Measurements from ENCODE around the gene DIDO1. TPM values are rescaled to one million over a fixed set of nuclear protein-coding genes. Genes with fewer than 3 reads are reported as not detected.

The DIDO1 gene
- total RNA-seq, 1 experiment from 2014 or later = 85.9 TPM

GRCh38 chr20:62885046-62885895 is 41.0 kb downstream of the DIDO1 start:
- Histone ChIP-seq H4K20me1 (ENCODE audit: control insufficient read depth, insufficient read depth, insufficient read length) (no peaks in the 10 kb centered on the region), H3K27ac (ENCODE audit: insufficient read length, low read depth, low read length) (no peak overlapping the region)

More at GRCh38 chr20:62885046-62885895, 41.0 kb downstream of the DIDO1 start:
- H4K8ac ChIP-seq (replicated peaks; ENCODE audit: insufficient read length, low read depth, low read length) = no peak overlapping the region
- WGBS (ENCODE audit: extremely low coverage, insufficient read length, low lambda C conversion rate) = no CpG with 5 or more reads among the region's 20 CpGs
- H3K9ac ChIP-seq (ENCODE audit: extremely low read depth, insufficient read length, low read length) = no peak overlapping the region
- TF ChIP-seq CTCF (conservative IDR thresholded peaks at IDR 0.05) = no peak
- no peak overlapping the region for H3T11ph ChIP-seq (ENCODE audit: low read length)
- H3K79me1 ChIP-seq (ENCODE audit: insufficient read depth, low read depth, low read length, poor library complexity, severe bottlenecking) = no peaks in the 10 kb centered on the region
- Mint-ChIP-seq H3K27ac (peak overlapping the region in 1 of 3 experiments; percentile 44; a peak in 3 of 7 replicates), H3K36me3 (ENCODE audit: insufficient read depth in 1 of 3, low read depth in 3 of 3) (peaks cover 30 to 72% (median 41%) of the 10 kb centered on the region in 3 experiments), H3K4me1 (peaks cover 24 to 31% of the 10 kb centered on the region in 2 experiments), H3K9me3 (no peaks in the 10 kb centered on the region), H3K27me3 (ENCODE audit: low read depth) (no peaks in the 10 kb centered on the region), H3K4me3 (no peak overlapping the region; a peak in 1 of 5 replicates)
- no peak overlapping the region for H3K18ac ChIP-seq (ENCODE audit: insufficient read length, low read depth, low read length)
- no peak overlapping the region for H2BK12ac ChIP-seq (ENCODE audit: insufficient read length, low read depth, low read length)
- no peak overlapping the region for H2BK15ac ChIP-seq (ENCODE audit: low read depth, low read length)
- H4K91ac ChIP-seq (ENCODE audit: insufficient read length, low read depth, low read length) = no peak overlapping the region
- no peaks in the 10 kb centered on the region for H3K27me3 ChIP-seq (ENCODE audit: insufficient read depth, low read length)
- H3K79me2 ChIP-seq (ENCODE audit: insufficient read depth, low read length) = no peaks in the 10 kb centered on the region
- no peak for DNase-seq
- H3K4ac ChIP-seq (ENCODE audit: low read depth, low read length) = no peak overlapping the region
- H3K4me1 ChIP-seq (ENCODE audit: insufficient read depth, low read length) = no peaks in the 10 kb centered on the region; the same call in 1 of the 2 replicates
- no peak overlapping the region for H3K23ac ChIP-seq (ENCODE audit: insufficient read length, low read depth, low read length)
- H3K14ac ChIP-seq (ENCODE audit: insufficient read depth, low read length) = no peak overlapping the region
- no peak overlapping the region for H4K5ac ChIP-seq (ENCODE audit: insufficient read length, low read depth, low read length)
- no peak overlapping the region for H2AFZ ChIP-seq (ENCODE audit: low read length)
- H3K9me3 ChIP-seq (ENCODE audit: control insufficient read depth, low read depth, low read length) = no peaks in the 10 kb centered on the region
- H2BK5ac ChIP-seq (ENCODE audit: insufficient read length, low read length) = no peak overlapping the region
- H2AK5ac ChIP-seq (ENCODE audit: insufficient read length, low read length) = no peak overlapping the region
- H3K56ac ChIP-seq (ENCODE audit: insufficient read length, low read depth, low read length) = no peak overlapping the region
- no peak overlapping the region for H3K4me2 ChIP-seq (ENCODE audit: insufficient read depth, insufficient read length, low read length)
- no peak overlapping the region for H2BK120ac ChIP-seq (ENCODE audit: low read depth, low read length, poor library complexity, severe bottlenecking)
- H3K23me2 ChIP-seq (ENCODE audit: insufficient read length, low read depth, low read length, poor library complexity, severe bottlenecking) = no peaks in the 10 kb centered on the region
- no peak overlapping the region for H2BK20ac ChIP-seq (ENCODE audit: low read depth, low read length, poor library complexity, severe bottlenecking)
